Activated T-helper 1 cell treated with Interleukin-2 at 50 U/mL for 16 hours (primary cell): Measurements from ENCODE around the gene GREB1.

Source experiments
- DNase-seq: peaks from one replicate; pipeline ENCODE4 v3.0.0-alpha.2; 2020; ENCODE audit warnings: low read depth

GREB1 gene

DNA sequence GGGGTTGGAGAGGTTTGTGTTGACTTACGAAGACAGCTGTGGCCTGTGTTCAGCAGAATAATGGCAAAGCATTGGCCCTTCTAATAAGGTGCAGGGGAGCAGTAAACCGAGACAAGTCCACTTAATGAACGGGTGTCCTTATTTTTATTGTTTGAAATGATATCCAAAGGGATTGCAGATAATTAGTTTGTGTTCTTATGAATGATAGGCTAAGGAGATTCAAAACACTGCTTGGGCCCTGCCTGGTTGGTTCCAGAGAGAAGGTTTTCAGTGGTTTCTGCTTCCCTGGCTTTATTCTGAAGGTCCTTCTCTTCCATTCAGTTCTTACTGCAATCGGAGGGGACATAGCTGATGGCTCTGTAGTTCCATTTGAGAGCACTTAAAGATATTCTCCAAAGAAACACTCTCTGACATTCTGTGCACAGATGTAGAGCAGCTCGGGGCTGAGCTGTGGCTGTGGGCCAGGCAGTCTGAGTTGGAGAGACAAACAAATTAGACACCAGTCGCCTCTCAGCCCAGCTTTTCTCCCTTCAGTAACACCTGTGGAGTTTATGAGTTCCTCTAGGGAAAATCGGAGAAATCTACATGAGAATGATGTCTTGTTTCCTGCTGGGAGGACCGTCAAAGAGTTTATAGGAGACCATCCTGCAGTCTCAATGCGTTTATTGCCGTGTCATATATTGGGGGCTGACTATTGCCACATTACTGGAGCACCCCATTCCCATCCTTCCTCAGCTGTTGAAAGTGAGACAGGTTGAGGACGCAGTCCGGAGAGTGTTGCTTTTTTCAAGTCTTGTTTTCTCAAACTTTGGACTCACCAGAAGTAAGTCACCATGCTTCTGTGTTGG is 6.5 kb downstream of the GREB1 start:
- no peak for DNase-seq

- DNase-seq = no peak
Measured at GRCh38 chr2:11540996-11541692, 7.3 kb downstream of the GREB1 start.

DNA sequence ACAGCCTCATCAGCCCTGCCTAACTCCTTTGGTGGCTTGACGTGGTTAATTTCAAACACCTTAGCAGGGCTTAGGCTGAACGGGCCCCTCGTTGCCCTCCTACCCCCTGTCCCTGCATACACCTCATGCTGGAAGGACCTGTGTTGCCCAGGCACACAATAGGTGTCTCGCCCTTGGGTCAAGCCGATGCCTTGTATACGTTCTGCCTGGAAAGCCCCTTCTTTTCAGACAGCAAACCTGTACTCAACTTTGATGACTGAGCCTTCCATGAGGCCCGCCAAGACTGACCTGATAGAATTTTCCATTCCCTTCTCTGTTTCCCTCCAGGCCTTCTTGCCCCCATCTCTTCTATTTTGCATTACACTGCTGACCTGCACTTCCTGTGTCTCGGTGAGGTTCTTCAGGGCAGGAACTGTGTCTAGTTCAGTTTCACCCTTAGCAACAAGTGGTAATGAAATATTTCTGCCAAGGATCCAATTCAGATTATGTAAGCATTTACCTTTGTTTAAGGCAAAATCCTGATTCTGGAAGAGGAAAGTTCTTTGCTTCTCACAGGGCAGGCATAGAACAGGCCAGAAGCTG is 7.9 kb downstream of the GREB1 start:
- DNase-seq = no peak

- DNase-seq = no peak
Measured at GRCh38 chr2:11542275-11542819, 8.5 kb downstream of the GREB1 start.

DNA sequence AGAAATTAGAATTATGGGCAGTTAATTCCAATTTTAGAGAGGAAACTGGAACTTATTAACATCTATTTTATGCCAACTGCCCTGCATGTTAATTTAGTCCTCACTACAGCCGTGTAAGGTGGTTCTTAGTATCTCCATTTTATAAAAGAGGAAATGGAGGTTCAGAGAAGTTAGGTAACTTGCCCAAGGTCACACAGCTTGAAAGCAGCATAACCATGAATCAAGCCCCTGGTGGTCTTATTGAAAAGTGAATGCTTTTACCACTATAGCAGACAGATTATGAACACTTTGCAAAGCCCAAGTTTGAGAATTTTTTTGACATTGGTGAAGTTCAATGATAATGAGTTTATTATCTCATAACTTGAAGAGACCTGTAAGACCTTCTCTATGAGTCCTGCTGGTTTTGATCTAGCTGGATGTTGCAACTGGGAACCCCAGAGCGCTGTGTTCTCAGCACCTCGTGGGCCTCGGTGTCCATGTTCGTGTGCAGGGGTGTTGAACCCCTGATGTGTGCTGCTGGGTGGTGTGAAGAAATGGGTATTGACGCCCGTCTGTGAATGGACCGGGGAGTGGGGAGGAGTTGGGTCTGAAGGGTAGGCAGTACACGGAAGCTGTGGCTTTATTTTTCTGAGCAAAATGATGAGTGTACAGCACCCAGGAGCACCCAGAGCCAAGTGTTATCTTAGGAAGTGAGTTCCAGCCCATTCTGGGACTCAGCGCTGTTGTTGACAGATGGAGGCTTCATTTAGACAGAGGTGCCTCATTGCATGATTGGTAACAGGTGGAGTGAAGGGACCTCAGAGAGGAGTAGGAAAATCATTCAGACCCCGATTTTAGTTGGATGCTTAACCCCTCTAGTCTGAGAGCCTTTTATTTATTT is 9.7 kb downstream of the GREB1 start:
- no peak for DNase-seq

DNA sequence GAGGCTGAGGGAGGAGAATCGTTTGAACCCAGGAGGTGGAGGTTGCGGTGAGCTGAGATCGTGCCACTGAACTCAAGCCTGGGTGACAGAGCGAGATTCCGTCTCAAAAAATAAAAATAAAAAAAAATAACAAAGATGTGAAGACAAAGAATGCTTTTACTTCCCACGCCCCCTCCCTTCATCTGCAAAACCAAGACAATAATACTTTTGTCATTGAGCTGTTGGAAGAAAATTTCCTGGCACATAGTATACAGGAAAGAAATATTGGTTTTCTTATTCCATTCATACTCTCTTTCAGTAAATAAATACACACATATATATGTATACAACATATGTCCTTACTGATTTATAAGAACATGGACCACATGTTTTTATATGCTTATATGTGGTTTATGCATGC is 12.2 kb downstream of the GREB1 start:
- no peak for DNase-seq

GRCh38 chr2:11547912-11548497 is 14.2 kb downstream of the GREB1 start:
- DNase-seq = no peak

DNA sequence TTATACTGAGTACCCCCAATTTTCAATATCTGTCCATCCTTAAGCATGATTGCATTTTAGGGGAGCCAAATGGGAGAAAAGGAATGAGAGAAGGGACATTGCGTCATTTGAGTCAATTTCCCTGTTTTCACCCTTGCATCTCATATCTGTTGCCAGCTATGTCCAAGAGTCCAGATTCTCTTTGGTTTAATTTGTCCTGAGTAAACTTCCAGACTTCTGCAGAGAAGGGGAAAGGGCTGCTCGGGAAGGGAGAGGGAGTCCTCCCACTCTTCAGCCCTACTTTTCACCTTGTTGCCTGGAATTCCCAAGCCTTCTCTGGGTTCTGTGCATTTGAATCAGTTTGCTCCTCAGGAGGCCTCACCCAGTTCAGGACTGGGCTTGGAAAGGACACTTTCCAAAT is 16.5 kb downstream of the GREB1 start:
- no peak for DNase-seq

DNA sequence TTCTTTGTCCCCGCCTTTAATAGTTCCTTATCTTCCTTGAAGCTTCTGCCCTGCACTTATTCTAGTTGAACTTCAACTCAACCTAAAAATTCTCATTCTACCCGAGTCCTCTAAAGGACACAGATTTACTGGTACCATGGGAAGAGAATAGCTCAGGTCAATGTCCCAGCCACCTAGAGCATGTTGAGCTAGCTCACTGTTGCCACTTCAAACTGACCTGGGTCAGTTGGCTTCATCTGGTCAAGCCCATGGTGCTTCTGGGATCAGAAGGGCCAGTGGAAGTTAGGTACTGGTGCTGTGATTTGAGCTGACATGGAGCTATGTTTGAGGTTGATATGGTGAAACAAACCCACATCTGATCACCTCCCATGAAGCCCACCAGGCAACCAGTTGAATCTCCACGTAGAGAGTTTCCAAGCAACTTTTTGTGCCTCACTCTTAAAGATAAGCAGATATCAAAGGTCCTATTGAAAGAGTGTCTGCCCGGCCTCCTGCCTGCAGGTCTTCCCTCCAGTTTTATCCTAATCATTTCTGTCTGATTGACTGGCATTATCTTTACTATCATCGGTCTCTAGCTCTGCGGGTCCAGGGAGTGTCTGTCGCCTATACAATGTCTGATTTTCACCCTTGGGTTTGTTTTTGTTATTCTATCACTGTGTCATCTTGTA is 17.2 kb downstream of the GREB1 start:
- DNase-seq = no peak

GRCh38 chr2:11551569-11552259 is 17.9 kb downstream of the GREB1 start:
- DNase-seq = no peak

DNA sequence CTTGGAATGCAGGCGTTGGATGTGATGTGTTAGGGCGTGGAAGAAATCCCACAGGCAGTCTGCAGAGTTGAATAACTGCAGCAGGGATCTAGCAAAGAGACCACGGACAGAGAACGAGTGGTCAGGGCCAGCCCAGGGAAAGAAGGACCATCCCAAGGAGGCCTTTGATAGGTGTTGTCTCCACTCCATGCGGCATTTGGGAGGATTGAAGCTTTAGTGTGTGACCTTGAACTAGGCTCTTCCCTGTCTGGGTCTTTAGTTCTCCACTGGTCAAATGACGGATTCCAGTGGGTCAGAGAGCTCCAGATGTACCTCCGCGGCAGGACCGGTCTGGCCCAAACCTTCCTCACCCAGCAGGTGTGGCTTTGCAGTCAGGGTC is 18.4 kb downstream of the GREB1 start:
- no peak for DNase-seq

DNA sequence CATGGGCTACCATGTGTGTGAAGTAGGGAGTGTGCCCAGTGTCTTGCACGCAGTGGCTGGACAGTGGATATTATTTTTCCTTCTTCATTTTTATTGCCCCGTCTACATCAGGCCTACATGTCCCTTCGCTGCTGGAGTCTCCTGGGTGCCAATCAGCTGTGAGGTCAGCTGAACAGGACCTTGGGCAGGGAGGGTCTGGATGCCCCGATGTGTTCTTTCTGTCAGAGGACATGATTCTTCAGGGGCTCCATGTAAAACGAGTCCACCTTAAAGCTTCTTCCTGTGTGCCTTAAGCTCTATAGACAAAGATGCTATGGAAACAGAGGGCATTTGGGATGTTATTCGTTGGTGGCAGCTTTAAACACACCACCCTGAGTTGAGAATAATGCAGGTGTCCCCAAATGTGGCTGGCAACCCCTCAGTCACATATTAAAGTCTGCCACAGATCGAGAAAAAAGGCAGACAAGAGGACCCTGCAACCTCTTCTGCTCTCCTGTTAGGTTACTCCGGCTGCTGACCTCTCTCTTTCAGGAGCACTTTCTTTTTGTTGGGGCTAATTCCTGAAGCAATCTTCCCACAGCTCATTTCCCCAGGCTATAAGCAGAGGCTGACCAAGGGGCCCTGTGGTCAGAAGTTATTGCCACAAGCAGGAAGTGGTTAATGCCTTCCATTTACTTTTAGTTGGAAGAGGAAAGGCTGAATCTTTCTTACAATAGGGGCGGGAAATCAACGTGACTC is 20.0 kb downstream of the GREB1 start:
- no peak for DNase-seq

DNA sequence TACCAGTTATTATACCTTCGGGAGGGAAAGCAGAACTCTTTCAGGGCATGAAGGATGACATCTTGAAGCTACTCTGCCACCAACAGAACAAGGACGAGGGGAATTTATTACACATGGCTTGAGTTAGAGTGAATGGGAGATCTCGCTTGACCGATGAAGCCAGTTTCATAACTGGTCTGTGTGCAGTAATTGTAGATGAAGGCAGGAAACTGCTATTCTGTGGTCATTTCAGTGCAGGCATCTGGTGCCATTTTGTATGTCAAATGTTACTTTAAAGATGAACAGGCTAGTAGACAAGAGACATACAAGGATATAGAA is 20.5 kb downstream of the GREB1 start:
- DNase-seq = no peak

- DNase-seq = no peak
Measured at GRCh38 chr2:11556101-11556806, 22.4 kb downstream of the GREB1 start.

GRCh38 chr2:11558214-11558886 is 24.5 kb downstream of the GREB1 start:
- DNase-seq = no peak

- DNase-seq = no peak
Measured at GRCh38 chr2:11559066-11559785, 25.4 kb downstream of the GREB1 start.

GRCh38 chr2:11559786-11560155 is 25.9 kb downstream of the GREB1 start:
- no peak for DNase-seq

DNA sequence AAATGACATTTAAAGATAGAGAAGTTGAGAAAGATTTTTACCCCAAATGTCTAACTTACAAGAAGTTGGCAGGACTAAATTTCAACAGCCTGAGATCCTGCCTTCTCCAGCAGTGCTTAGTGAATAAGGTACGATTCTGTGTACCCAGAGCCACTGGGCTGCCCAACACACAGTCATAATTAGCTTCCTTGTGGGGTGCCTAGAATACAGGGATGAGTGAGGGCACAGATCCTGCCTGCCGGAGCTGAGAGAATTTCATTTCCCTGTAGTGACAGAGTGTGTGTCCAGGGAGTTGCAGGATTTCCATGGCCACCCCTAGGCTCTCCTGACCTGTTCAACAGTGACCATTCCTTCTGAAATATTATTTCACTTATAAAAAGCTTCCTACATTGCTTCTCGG is 27.0 kb downstream of the GREB1 start:
- no peak for DNase-seq
